ENCODE data around the gene CYP4B1.
"Not testable (repeated sequence)": the region's sequence is repeated elsewhere in the genome, so short reads cannot be mapped to it uniquely, and the experiment has no call there.

DNA sequence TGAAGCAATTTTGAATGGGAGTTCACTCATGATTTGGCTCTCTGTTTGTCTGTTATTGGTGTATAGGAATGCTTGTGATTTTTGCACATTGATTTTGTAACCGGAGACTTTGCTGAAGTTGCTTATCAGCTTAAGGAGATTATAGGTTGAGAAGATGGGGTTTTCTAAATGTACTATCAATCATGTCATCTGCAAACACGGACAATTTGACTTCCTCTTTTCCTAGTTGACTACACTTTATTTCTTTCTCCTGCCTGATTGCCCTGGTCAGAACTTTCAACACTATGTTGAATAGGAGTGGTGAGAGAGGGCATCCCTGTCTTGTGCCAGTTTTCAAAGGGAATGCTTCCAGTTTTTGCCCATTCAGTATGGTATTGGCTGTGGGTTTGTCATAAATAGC is 28.0 kb downstream of the CYP4B1 start:
- TF ChIP-seq, protein P1, sequence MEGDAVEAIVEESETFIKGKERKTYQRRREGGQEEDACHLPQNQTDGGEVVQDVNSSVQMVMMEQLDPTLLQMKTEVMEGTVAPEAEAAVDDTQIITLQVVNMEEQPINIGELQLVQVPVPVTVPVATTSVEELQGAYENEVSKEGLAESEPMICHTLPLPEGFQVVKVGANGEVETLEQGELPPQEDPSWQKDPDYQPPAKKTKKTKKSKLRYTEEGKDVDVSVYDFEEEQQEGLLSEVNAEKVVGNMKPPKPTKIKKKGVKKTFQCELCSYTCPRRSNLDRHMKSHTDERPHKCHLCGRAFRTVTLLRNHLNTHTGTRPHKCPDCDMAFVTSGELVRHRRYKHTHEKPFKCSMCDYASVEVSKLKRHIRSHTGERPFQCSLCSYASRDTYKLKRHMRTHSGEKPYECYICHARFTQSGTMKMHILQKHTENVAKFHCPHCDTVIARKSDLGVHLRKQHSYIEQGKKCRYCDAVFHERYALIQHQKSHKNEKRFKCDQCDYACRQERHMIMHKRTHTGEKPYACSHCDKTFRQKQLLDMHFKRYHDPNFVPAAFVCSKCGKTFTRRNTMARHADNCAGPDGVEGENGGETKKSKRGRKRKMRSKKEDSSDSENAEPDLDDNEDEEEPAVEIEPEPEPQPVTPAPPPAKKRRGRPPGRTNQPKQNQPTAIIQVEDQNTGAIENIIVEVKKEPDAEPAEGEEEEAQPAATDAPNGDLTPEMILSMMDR (IDR thresholded peaks at IDR 0.05), result not testable (repeated sequence)
- not testable (repeated sequence) for TF ChIP-seq EZH2 (IDR thresholded peaks at IDR 0.05)

Data from neural progenitor cell (in vitro differentiated cells).